Measurements from ENCODE around the gene CDH15. TPM values are rescaled to one million over a fixed set of nuclear protein-coding genes. Genes with fewer than 3 reads are reported as not detected.

CDH15 gene
- total RNA-seq, 1 donor from 2014 or later, result not detected

- peaks cover 2% of the 10 kb centered on the region for H3K27me3 Mint-ChIP-seq (ENCODE audit: insufficient read depth, low read depth)
- TF ChIP-seq EZH2 (IDR thresholded peaks at IDR 0.05), result no peak
- no peak for TF ChIP-seq CTCF (IDR thresholded peaks at IDR 0.05)
- no peak for TF ChIP-seq EZH2phosphoT487 (IDR thresholded peaks at IDR 0.05)
- no peak overlapping the region for H3K27ac Mint-ChIP-seq
Observed at GRCh38 chr16:89176717-89177116, 5.2 kb downstream of the CDH15 start.

GRCh38 chr16:89177501-89177900 lies 6.0 kb downstream of the CDH15 start:
- Histone ChIP-seq H4K20me1 (ENCODE audit: low read depth) (peaks cover 9% of the 10 kb centered on the region), H3K27me3 (peaks cover 8% of the 10 kb centered on the region), H3K4me1 (peaks cover 15% of the 10 kb centered on the region), H3K4me2 (no peak overlapping the region), H3K9me3 (ENCODE audit: low read depth) (no peaks in the 10 kb centered on the region), H3F3A (ENCODE audit: low read depth) (no peaks in the 10 kb centered on the region), H3K4me3 (no peak overlapping the region), H3K27ac (no peak overlapping the region), H3K36me3 (no peaks in the 10 kb centered on the region), H2AFZ (replicated peaks) (no peak overlapping the region), H3K79me2 (ENCODE audit: low read depth) (no peaks in the 10 kb centered on the region), H3K9ac (no peak overlapping the region)
- H3K9me3 Mint-ChIP-seq, result no peaks in the 10 kb centered on the region
- peaks cover 7% of the 10 kb centered on the region for H3K4me1 Mint-ChIP-seq
- H3K27ac Mint-ChIP-seq, result no peak overlapping the region
- no peaks in the 10 kb centered on the region for H3K36me3 Mint-ChIP-seq
- H3K27me3 Mint-ChIP-seq (ENCODE audit: insufficient read depth, low read depth), result peaks cover 2% of the 10 kb centered on the region
- TF ChIP-seq EZH2 (IDR thresholded peaks at IDR 0.05) (no peak), CTCF (IDR thresholded peaks at IDR 0.05) (no peak), EZH2phosphoT487 (IDR thresholded peaks at IDR 0.05) (no peak)
- DNase-seq (ENCODE audit: low spot score), result no peak
- no peak overlapping the region for H3K4me3 Mint-ChIP-seq

More at GRCh38 chr16:89176717-89177116, 5.2 kb downstream of the CDH15 start:
- Histone ChIP-seq H3K27me3 (peaks cover 16% of the 10 kb centered on the region), H3K9me3 (ENCODE audit: low read depth) (no peaks in the 10 kb centered on the region), H3K9ac (no peak overlapping the region), H3K27ac (no peak overlapping the region), H3K4me3 (no peak overlapping the region), H3K4me2 (no peak overlapping the region), H3K79me2 (ENCODE audit: low read depth) (no peaks in the 10 kb centered on the region), H3F3A (ENCODE audit: low read depth) (no peaks in the 10 kb centered on the region), H3K36me3 (no peaks in the 10 kb centered on the region), H4K20me1 (ENCODE audit: low read depth) (peaks cover 16% of the 10 kb centered on the region), H3K4me1 (peaks cover 18% of the 10 kb centered on the region), H2AFZ (replicated peaks) (no peak overlapping the region)
- DNase-seq (ENCODE audit: low spot score), result no peak
- H3K9me3 Mint-ChIP-seq, result no peaks in the 10 kb centered on the region
- no peak overlapping the region for H3K4me3 Mint-ChIP-seq
- H3K36me3 Mint-ChIP-seq, result no peaks in the 10 kb centered on the region
- H3K4me1 Mint-ChIP-seq, result peaks cover 8% of the 10 kb centered on the region

- no peak for DNase-seq (ENCODE audit: low spot score)
- H3K27me3 Mint-ChIP-seq (ENCODE audit: insufficient read depth, low read depth), result peaks cover 3% of the 10 kb centered on the region
- H4K20me1 ChIP-seq (ENCODE audit: low read depth), result no peaks in the 10 kb centered on the region
- no peaks in the 10 kb centered on the region for H3K79me2 ChIP-seq (ENCODE audit: low read depth)
- H3K36me3 Mint-ChIP-seq, result no peaks in the 10 kb centered on the region
- H3K4me3 Mint-ChIP-seq, result no peak overlapping the region
- H3K4me1 ChIP-seq, result peaks cover 5% of the 10 kb centered on the region
- TF ChIP-seq EZH2 (IDR thresholded peaks at IDR 0.05) (no peak), CTCF (IDR thresholded peaks at IDR 0.05) (no peak), EZH2phosphoT487 (IDR thresholded peaks at IDR 0.05) (no peak)
- H2AFZ ChIP-seq (replicated peaks), result no peak overlapping the region
- no peak overlapping the region for H3K27ac Mint-ChIP-seq
- H3K9me3 Mint-ChIP-seq, result no peaks in the 10 kb centered on the region
- H3F3A ChIP-seq (ENCODE audit: low read depth), result no peaks in the 10 kb centered on the region
- no peak overlapping the region for H3K4me3 ChIP-seq
- H3K4me1 Mint-ChIP-seq, result no peaks in the 10 kb centered on the region
- H3K9ac ChIP-seq, result no peak overlapping the region
- no peaks in the 10 kb centered on the region for H3K27me3 ChIP-seq
- no peaks in the 10 kb centered on the region for H3K36me3 ChIP-seq
- H3K27ac ChIP-seq, result no peak overlapping the region
- no peak overlapping the region for H3K4me2 ChIP-seq
- H3K9me3 ChIP-seq (ENCODE audit: low read depth), result no peaks in the 10 kb centered on the region
Observed at GRCh38 chr16:89178453-89179147, 7.1 kb downstream of the CDH15 start.

All from neural progenitor cell (in vitro differentiated cells).